ENCODE measurements around the gene ZSCAN21.

DNA sequence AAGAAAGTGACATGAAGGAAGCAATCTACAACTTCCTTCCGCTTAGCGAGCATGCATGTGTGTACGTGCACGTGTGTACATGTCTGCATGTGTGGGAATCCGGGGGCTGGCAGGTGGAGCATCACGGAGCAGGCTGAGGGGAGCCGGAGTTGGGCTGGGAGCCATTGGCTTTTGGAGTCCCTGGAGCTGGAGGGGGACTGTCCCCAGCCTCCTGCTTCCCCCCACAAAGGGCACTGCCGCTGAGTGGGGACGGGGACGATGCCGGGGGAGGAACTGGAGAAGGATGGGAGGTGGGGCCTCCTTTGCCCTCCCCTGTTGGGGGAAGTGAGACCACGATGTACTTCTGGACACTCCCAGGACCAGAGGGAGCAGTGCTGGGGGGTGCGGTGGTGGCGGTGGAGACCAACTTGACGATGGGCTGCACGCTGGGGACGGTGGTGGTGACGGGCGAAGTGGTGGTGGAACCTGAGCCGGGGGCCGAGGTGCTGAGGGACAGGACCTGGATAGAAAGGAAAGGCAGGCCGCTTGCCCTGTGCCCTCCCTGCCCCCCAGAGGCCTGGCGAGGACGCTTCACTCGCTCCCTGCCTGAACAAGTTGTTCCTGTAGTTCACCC lies 57.7 kb downstream of the ZSCAN21 start:
- TF ChIP-seq EZH2phosphoT487 (IDR thresholded peaks at IDR 0.05; ENCODE audit: insufficient read depth, low read depth) = no peak
- TF ChIP-seq EZH2 (IDR thresholded peaks at IDR 0.05; ENCODE audit: insufficient read depth, poor library complexity, severe bottlenecking) = no peak

All from GM23248 (cell line).